Measurements from ENCODE around the gene HTR3D. TPM values are rescaled to one million over a fixed set of nuclear protein-coding genes. Genes with fewer than 3 reads are reported as not detected.

The HTR3D gene
- total and polyA plus RNA-seq, 9 of the 15 experiments (the other 6 are each of a cell fraction or from before 2014, with no cell fraction given), result not detected

- TF ChIP-seq FOXM1 (IDR thresholded peaks at IDR 0.05; ENCODE audit: low read depth), result peak; percentile 80
- TF ChIP-seq FOXM1 (CRISPR knock-in tag; IDR thresholded peaks at IDR 0.05; ENCODE audit: low read depth), result no peak
- TF ChIP-seq TBL1XR1 (IDR thresholded peaks at IDR 0.05; ENCODE audit: low read length in 2 of 2), result no peak; a peak in 1 of 4 replicates
- TF ChIP-seq ZNF197 (CRISPR knock-in tag; IDR thresholded peaks at IDR 0.05; ENCODE audit: low read depth), result 0 out of 2 replicates have a peak, but pooled peaks have one; percentile 74
- peak; percentile 95 for TF ChIP-seq DPF2 (IDR thresholded peaks at IDR 0.05)
- peak; percentile 8 to 86; a peak in 2 of 4 replicates for TF ChIP-seq RCOR1 (IDR thresholded peaks at IDR 0.05; ENCODE audit: borderline replicate concordance in 1 of 2, low read depth in 2 of 2, low read length in 2 of 2)
- 0 out of 6 replicates have a peak, but pooled peaks of 1 of the 3 experiments have one; percentile 21 for TF ChIP-seq CTCF (IDR thresholded peaks at IDR 0.05 in 2 of 3, conservative IDR thresholded peaks at IDR 0.05 in 1 of 3; ENCODE audit: insufficient read depth in 2 of 3, low read depth in 1 of 3, low read length in 3 of 3)
- 0 out of 2 replicates have a peak, but pooled peaks have one; percentile 42 for TF ChIP-seq ZBED1 (IDR thresholded peaks at IDR 0.05)
- peak; percentile 65 for TF ChIP-seq BCOR (IDR thresholded peaks at IDR 0.05)
- 0 out of 2 replicates have a peak, but pooled peaks have one; percentile 15 for TF ChIP-seq ETV1 (tag; conservative IDR thresholded peaks at IDR 0.05; ENCODE audit: low read depth)
- TF ChIP-seq KDM5B (IDR thresholded peaks at IDR 0.05; ENCODE audit: insufficient replicate concordance, low read depth, low read length), result peak; percentile 50
- no peak for TF ChIP-seq ATF1 (CRISPR knock-in tag; IDR thresholded peaks at IDR 0.05)
- peak; percentile 86 for TF ChIP-seq ATF1 (tag; IDR thresholded peaks at IDR 0.05)
- peak; percentile 49; the same call in 1 of the 2 replicates for TF ChIP-seq ZBTB2 (IDR thresholded peaks at IDR 0.05)
- 0 out of 2 replicates have a peak, but pooled peaks have one; percentile 53 for TF ChIP-seq ZNF584 (CRISPR knock-in tag; IDR thresholded peaks at IDR 0.05; ENCODE audit: low read depth)
- TF ChIP-seq, protein P1, sequence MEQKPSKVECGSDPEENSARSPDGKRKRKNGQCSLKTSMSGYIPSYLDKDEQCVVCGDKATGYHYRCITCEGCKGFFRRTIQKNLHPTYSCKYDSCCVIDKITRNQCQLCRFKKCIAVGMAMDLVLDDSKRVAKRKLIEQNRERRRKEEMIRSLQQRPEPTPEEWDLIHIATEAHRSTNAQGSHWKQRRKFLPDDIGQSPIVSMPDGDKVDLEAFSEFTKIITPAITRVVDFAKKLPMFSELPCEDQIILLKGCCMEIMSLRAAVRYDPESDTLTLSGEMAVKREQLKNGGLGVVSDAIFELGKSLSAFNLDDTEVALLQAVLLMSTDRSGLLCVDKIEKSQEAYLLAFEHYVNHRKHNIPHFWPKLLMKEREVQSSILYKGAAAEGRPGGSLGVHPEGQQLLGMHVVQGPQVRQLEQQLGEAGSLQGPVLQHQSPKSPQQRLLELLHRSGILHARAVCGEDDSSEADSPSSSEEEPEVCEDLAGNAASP (IDR thresholded peaks at IDR 0.05), result no peak
- peak in 1 of 2 experiments; percentile 42; a peak in 1 of 4 replicates for TF ChIP-seq KDM1A (IDR thresholded peaks at IDR 0.05)
- TF ChIP-seq KLF1 (tag; IDR thresholded peaks at IDR 0.05), result no peak
- TF ChIP-seq MAFF (IDR thresholded peaks at IDR 0.05; ENCODE audit: low read length), result peak; percentile 81; the same call in 1 of the 2 replicates
- TF ChIP-seq BRCA1 (IDR thresholded peaks at IDR 0.05), result no peak
- no peak; the same call in 1 of the 2 replicates for TF ChIP-seq BRCA1 (CRISPR knock-in tag; IDR thresholded peaks at IDR 0.05)
- TF ChIP-seq, protein P2, sequence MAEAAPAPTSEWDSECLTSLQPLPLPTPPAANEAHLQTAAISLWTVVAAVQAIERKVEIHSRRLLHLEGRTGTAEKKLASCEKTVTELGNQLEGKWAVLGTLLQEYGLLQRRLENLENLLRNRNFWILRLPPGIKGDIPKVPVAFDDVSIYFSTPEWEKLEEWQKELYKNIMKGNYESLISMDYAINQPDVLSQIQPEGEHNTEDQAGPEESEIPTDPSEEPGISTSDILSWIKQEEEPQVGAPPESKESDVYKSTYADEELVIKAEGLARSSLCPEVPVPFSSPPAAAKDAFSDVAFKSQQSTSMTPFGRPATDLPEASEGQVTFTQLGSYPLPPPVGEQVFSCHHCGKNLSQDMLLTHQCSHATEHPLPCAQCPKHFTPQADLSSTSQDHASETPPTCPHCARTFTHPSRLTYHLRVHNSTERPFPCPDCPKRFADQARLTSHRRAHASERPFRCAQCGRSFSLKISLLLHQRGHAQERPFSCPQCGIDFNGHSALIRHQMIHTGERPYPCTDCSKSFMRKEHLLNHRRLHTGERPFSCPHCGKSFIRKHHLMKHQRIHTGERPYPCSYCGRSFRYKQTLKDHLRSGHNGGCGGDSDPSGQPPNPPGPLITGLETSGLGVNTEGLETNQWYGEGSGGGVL (CRISPR knock-in tag; IDR thresholded peaks at IDR 0.05), result no peak
Measured at GRCh38 chr3:184017672-184018423, 13.7 kb upstream of the HTR3D start, which contains the start of gene ABCC5 (continued).
